GM12864 (cell line): Measurements from ENCODE around the gene PRODH2.
"Not testable (repeated sequence)": the region's sequence is repeated elsewhere in the genome, so short reads cannot be mapped to it uniquely, and the experiment has no call there.

Experiments used
- DNase-seq: peaks from one replicate; pipeline ENCODE4 v3.0.0-alpha.2; 2011; ENCODE audit warnings: low read depth
- H3K4me3 ChIP-seq: 2 replicates; pipeline ENCODE4 v1.5.1; 2011; ENCODE audit warnings: mild to moderate bottlenecking, low read depth, low read length, control low read depth
- CTCF ChIP-seq: IDR thresholded peaks from 2 replicates; pipeline ENCODE4 v1.5.1; 2011; ENCODE audit warnings: low read depth, mild to moderate bottlenecking, moderate library complexity, low read length, control low read depth, inconsistent platforms; ENCODE audit errors: missing control alignments

Gene PRODH2

GRCh38 chr19:35807633-35808032, 5.0 kb downstream of the PRODH2 start:
- TF ChIP-seq CTCF: no peak
- no peak overlapping the region for H3K4me3 ChIP-seq
- no peak for DNase-seq

DNA sequence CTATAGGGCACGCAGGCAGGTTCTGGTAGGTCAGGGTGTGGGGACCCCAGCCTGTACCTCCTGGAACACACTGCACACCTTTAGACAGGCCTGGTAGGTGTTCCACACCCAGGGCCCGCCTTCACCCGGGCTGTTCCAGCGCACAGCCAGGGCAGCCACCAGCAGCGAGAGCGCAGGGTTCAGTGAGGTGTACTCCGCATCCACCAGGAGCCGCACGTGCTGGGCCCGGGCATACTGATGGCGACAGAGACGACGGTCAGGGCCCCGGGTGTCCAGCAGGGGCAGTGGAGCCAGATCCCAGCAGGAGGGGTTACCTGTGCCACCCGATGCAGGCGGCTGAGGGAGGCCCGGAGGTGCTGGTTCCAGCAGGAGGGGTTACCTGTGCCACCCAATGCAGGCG, 6.0 kb downstream of the PRODH2 start:
- TF ChIP-seq CTCF: no peak
- no peak for DNase-seq

DNA sequence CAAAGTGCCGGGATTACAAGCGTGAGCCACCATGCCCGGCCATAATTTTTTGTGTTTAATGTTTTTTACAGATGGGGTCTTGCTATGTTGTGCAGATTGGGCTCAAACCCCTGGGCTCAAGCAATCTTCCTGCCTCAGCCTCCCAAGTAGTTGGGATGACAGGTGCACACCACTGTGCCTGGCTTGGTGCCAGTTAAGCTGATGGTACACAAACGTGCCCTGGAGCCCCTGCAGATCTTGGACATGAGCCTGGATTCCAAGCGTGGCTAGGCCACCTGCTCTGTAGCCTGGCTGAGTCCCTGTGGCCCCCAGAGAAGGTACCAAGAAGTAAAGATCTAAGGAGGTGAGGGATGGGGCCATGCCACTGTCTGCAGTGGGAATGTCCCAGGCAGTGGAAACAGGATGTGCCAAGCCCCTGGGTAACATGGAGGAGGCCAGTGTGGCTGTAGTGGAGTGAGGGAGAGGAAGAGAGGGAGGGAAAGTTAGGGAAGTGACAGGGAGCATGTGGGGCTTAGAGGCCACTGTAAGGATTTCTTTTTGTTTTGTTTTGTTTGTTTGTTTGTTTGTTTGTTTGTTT, 7.0 kb downstream of the PRODH2 start:
- TF ChIP-seq CTCF: no peak
- H3K4me3 ChIP-seq: no peak overlapping the region
- no peak for DNase-seq

More for the DNA sequence above, 6.0 kb downstream of the PRODH2 start:
- no peak overlapping the region for H3K4me3 ChIP-seq

- no peak for TF ChIP-seq CTCF
- no peak overlapping the region for H3K4me3 ChIP-seq
- DNase-seq: no peak
Measured at GRCh38 chr19:35801828-35802227, 10.8 kb downstream of the PRODH2 start.

- no peak for DNase-seq
- no peak for TF ChIP-seq CTCF
- H3K4me3 ChIP-seq: no peak overlapping the region
Measured at GRCh38 chr19:35797663-35798062, 15.0 kb downstream of the PRODH2 start.

- no peak for TF ChIP-seq CTCF
- DNase-seq: no peak
- H3K4me3 ChIP-seq: no peak overlapping the region
Measured at GRCh38 chr19:35796645-35797542, 15.8 kb downstream of the PRODH2 start.

- not testable (repeated sequence) for H3K4me3 ChIP-seq, DNase-seq
Measured at GRCh38 chr19:35795564-35795963, 17.1 kb downstream of the PRODH2 start.
